ENCODE data around the gene CFAP68. TPM values are rescaled to one million over a fixed set of nuclear protein-coding genes. Genes with fewer than 3 reads are reported as not detected.
A peak's percentile ranks its signal among the peaks of the same experiment; 100 is the strongest.

The CFAP68 gene
- total RNA-seq, 1 experiment from 2014 or later: 23.4 TPM

- Histone ChIP-seq H3K9me3 (ENCODE audit: control insufficient read depth, low read depth, low read length) (no peaks in the 10 kb centered on the region), H2BK15ac (ENCODE audit: low read depth, low read length) (no peak overlapping the region), H3K56ac (ENCODE audit: insufficient read length, low read depth, low read length) (no peak overlapping the region), H3K27me3 (ENCODE audit: insufficient read depth, low read length) (no peaks in the 10 kb centered on the region), H2AFZ (ENCODE audit: low read length) (no peak overlapping the region), H4K20me1 (ENCODE audit: control insufficient read depth, insufficient read depth, insufficient read length) (no peaks in the 10 kb centered on the region), H3K18ac (ENCODE audit: insufficient read length, low read depth, low read length) (no peak overlapping the region), H2AK5ac (ENCODE audit: insufficient read length, low read length) (no peak overlapping the region), H3K14ac (ENCODE audit: insufficient read depth, low read length) (no peak overlapping the region), H3K27ac (ENCODE audit: insufficient read length, low read depth, low read length) (no peak overlapping the region), H3T11ph (ENCODE audit: low read length) (no peak overlapping the region), H3K4me1 (ENCODE audit: insufficient read depth, low read length) (no peaks in the 10 kb centered on the region), H2BK120ac (ENCODE audit: low read depth, low read length, poor library complexity, severe bottlenecking) (no peak overlapping the region), H2BK5ac (ENCODE audit: insufficient read length, low read length) (no peak overlapping the region), H4K8ac (replicated peaks; ENCODE audit: insufficient read length, low read depth, low read length) (no peak overlapping the region), H3K4me2 (ENCODE audit: insufficient read depth, insufficient read length, low read length) (peak overlapping the region; percentile 93), H3K79me1 (ENCODE audit: insufficient read depth, low read depth, low read length, poor library complexity, severe bottlenecking) (no peaks in the 10 kb centered on the region), H3K79me2 (ENCODE audit: insufficient read depth, low read length) (no peaks in the 10 kb centered on the region), H4K91ac (ENCODE audit: insufficient read length, low read depth, low read length) (no peak overlapping the region), H3K23ac (ENCODE audit: insufficient read length, low read depth, low read length) (no peak overlapping the region), H3K23me2 (ENCODE audit: insufficient read length, low read depth, low read length, poor library complexity, severe bottlenecking) (peaks cover 3% of the 10 kb centered on the region), H3K4ac (ENCODE audit: low read depth, low read length) (no peak overlapping the region), H2BK20ac (ENCODE audit: low read depth, low read length, poor library complexity, severe bottlenecking) (no peak overlapping the region), H2BK12ac (ENCODE audit: insufficient read length, low read depth, low read length) (no peak overlapping the region), H3K9ac (ENCODE audit: extremely low read depth, insufficient read length, low read length) (no peak overlapping the region), H4K5ac (ENCODE audit: insufficient read length, low read depth, low read length) (no peak overlapping the region)
- no peak overlapping the region for H3K27ac Mint-ChIP-seq
- no CpG with 5 or more reads among the region's 1 CpG for WGBS (ENCODE audit: extremely low coverage, insufficient read length, low lambda C conversion rate)
- no peaks in the 10 kb centered on the region for H3K27me3 Mint-ChIP-seq (ENCODE audit: low read depth)
- H3K36me3 Mint-ChIP-seq (ENCODE audit: insufficient read depth in 1 of 3, low read depth in 3 of 3): peaks cover 0 to 32% (median 30%) of the 10 kb centered on the region in 3 experiments; a peak in 5 of 7 replicates
- H3K9me3 Mint-ChIP-seq: no peaks in the 10 kb centered on the region
- DNase-seq: no peak
- peaks cover 13% of the 10 kb centered on the region in 2 experiments for H3K4me1 Mint-ChIP-seq
- no peak for TF ChIP-seq CTCF (conservative IDR thresholded peaks at IDR 0.05)
- H3K4me3 Mint-ChIP-seq: peak overlapping the region; percentile 14 to 31; a peak in 1 of 5 replicates
Measured at GRCh38 chr11:111870113-111870512, 9.2 kb upstream of the CFAP68 start.

Data from H9 (cell line).